GM10266 (cell line): ENCODE measurements around the gene PPFIA2.
"Not testable (repeated sequence)": the region's sequence is repeated elsewhere in the genome, so short reads cannot be mapped to it uniquely, and the experiment has no call there.

Experiments used
- DNase-seq: peaks from one replicate; pipeline ENCODE4 v3.0.0; 2012; ENCODE audit errors: extremely low spot score
- CTCF ChIP-seq: IDR thresholded peaks from 2 replicates; pipeline ENCODE4 v1.5.1; 2012; ENCODE audit warnings: mild to moderate bottlenecking, low read depth; ENCODE audit not compliant: control insufficient read depth, insufficient read depth; ENCODE audit errors: missing control alignments

The PPFIA2 gene

GRCh38 chr12:81670759-81671158, 88.4 kb downstream of the PPFIA2 start:
- no peak for TF ChIP-seq CTCF
- no peak for DNase-seq

DNA sequence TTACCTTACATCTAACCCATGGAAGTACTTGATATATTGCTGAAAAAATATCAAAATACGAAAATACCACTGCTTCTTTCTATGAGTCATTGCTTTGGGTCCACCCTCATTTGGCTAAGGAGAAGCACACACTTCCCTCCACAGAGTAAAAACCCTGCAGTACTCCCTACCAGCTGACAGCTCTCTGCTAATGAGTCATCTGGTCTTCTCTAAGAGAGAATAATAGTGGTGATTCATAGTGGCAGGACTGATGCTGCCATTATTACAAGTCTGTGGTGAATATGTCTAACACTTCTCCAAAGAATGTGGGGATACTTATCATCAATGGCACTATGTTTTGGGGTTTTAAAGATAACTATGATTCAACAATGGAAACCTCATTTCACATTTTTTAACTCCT, 90.7 kb downstream of the PPFIA2 start:
- no peak for DNase-seq
- TF ChIP-seq CTCF = no peak

- not testable (repeated sequence) for DNase-seq
Measured at GRCh38 chr12:81659310-81659709, 99.8 kb downstream of the PPFIA2 start.

GRCh38 chr12:81644503-81644902, 114.6 kb downstream of the PPFIA2 start:
- DNase-seq = peak; percentile 13
- peak; percentile 43 for TF ChIP-seq CTCF

GRCh38 chr12:81639196-81639595, 120.0 kb downstream of the PPFIA2 start:
- TF ChIP-seq CTCF = no peak
- no peak for DNase-seq

DNA sequence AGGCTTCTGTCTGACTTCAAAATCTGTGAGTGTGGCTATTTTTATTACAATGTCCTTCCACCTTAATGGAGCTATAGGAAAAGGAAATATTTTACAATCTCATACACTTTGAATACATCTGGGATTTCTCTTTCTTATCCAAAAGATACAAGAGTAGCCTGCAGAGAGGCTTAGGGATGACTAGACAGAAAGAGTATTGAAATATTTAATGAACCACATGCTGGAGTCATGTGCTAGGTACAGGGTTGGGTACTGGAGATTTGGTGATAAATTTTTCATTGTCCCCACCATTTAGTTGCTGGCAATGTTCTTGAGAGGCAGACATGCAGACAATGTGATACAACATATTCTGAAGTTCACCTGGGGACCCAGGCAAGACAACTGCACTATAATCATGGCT, 126.0 kb downstream of the PPFIA2 start:
- TF ChIP-seq CTCF = no peak
- DNase-seq = no peak

GRCh38 chr12:81627336-81628189, 131.6 kb downstream of the PPFIA2 start:
- peak; percentile 8 for DNase-seq
- peak; percentile 41 for TF ChIP-seq CTCF

GRCh38 chr12:81626406-81626805, 132.7 kb downstream of the PPFIA2 start:
- TF ChIP-seq CTCF = no peak
- DNase-seq = no peak
